HG02610 (cell line): Measurements from ENCODE around the gene PLEKHG5.

Source experiments
- ATAC-seq: cut with Tn5 transposase; IDR thresholded peaks from one replicate; pipeline ENCODE4 v1.9.1; 2021; ENCODE audit warnings: mild to moderate bottlenecking, moderate library complexity; ENCODE audit not compliant: unreplicated experiment

PLEKHG5 gene

GRCh38 chr1:6509919-6510291 is 18.4 kb upstream of the PLEKHG5 start:
- ATAC-seq = no peak

- no peak for ATAC-seq
Measured at GRCh38 chr1:6509220-6509918, 17.9 kb upstream of the PLEKHG5 start.

- ATAC-seq = no peak
Measured at GRCh38 chr1:6508816-6509189, 17.3 kb upstream of the PLEKHG5 start.

GRCh38 chr1:6508154-6508815 is 16.8 kb upstream of the PLEKHG5 start:
- ATAC-seq = no peak

GRCh38 chr1:6507461-6507911 is 16.0 kb upstream of the PLEKHG5 start:
- ATAC-seq = no peak

- ATAC-seq = no peak
Measured at GRCh38 chr1:6507037-6507428, 15.6 kb upstream of the PLEKHG5 start.

- no peak for ATAC-seq
Measured at GRCh38 chr1:6506210-6507036, 15.0 kb upstream of the PLEKHG5 start.

- no peak for ATAC-seq
Measured at GRCh38 chr1:6505367-6506209, 14.1 kb upstream of the PLEKHG5 start.

GRCh38 chr1:6504887-6505286 is 13.4 kb upstream of the PLEKHG5 start:
- ATAC-seq = no peak

- ATAC-seq = no peak
Measured at GRCh38 chr1:6503884-6504602, 12.6 kb upstream of the PLEKHG5 start.

- no peak for ATAC-seq
Measured at GRCh38 chr1:6502000-6502891, 10.8 kb upstream of the PLEKHG5 start.

- no peak for ATAC-seq
Measured at GRCh38 chr1:6501279-6501813, 9.9 kb upstream of the PLEKHG5 start.

GRCh38 chr1:6500544-6501278 is 9.2 kb upstream of the PLEKHG5 start:
- no peak for ATAC-seq

- no peak for ATAC-seq
Measured at GRCh38 chr1:6499296-6499695, 7.8 kb upstream of the PLEKHG5 start.

GRCh38 chr1:6498576-6499111 is 7.2 kb upstream of the PLEKHG5 start:
- ATAC-seq = no peak

GRCh38 chr1:6497867-6498575 is 6.6 kb upstream of the PLEKHG5 start:
- no peak for ATAC-seq

- no peak for ATAC-seq
Measured at GRCh38 chr1:6497215-6497866, 5.9 kb upstream of the PLEKHG5 start.
